Muscle layer of colon (tissue), 2 donors: ENCODE results near the gene TEX22.

Source experiments
- H3K27ac ChIP-seq: one replicate; pipeline ENCODE4 v1.7.0; 2013; ENCODE audit warnings: low read depth, mild to moderate bottlenecking, low read length, moderate library complexity
- H3K27me3 ChIP-seq, 2 donors: one replicate each; pipeline ENCODE4 v1.7.0; 2013; ENCODE audit warnings: low read length in 2 of 2, mild to moderate bottlenecking in 2 of 2; ENCODE audit not compliant: insufficient read depth in 2 of 2, control insufficient read depth in 1 of 2
- H3K36me3 ChIP-seq: one replicate; pipeline ENCODE4 v1.7.0; 2013; ENCODE audit warnings: mild to moderate bottlenecking, low read length; ENCODE audit not compliant: insufficient read depth
- H3K4me1 ChIP-seq: one replicate; pipeline ENCODE4 v1.7.0; 2013; ENCODE audit warnings: mild to moderate bottlenecking, low read length; ENCODE audit not compliant: insufficient read depth
- H3K4me3 ChIP-seq, 2 donors: one replicate each; pipeline ENCODE4 v1.7.0; 2013; ENCODE audit warnings: low read length in 2 of 2, low read depth in 1 of 2, mild to moderate bottlenecking in 1 of 2, moderate library complexity in 1 of 2
- H3K9ac ChIP-seq: one replicate; pipeline ENCODE4 v1.7.0; 2013; ENCODE audit warnings: low read length
- H3K9me3 ChIP-seq: one replicate; pipeline ENCODE4 v1.7.0; 2013; ENCODE audit warnings: mild to moderate bottlenecking, low read length
- donor health status: abdominal sarcoma.
- donor health status: Adenocarcinoma of cecum.

The TEX22 gene

DNA sequence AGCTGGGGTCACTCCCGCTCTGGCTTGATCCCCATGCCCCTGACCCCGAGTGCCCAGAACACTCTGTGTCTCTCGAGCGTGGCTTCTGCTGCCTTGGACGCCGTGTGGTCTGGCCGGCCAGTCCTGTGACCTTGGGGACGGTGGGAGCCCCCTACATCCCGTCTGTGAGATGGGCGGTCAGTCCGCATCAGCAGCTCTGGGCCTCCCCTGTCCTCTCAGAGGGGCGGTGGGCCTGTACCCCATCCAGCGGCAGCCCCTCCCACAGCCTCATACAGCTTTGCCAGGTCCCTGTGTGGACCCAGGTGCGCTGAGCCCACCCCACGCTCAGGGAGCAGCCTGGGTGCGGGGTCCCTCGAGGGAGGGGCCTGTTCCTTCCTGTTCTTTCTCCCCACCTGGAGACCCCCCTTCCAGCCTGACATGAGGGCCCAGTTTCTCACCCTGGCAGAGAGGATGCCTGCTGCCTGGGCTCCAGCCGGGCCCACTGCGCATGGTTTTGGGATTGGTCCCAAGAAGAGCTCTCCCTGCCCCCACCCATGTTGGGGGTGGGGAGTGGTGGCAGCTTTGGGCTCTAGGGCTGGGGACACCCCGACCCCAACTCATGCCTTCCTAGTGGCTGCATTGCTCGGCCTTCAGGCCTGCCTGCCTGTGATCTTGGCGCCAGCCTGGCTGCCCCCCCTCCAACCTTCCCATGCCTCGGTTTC is 22.8 kb downstream of the TEX22 start:
- Histone ChIP-seq H3K9me3 (no peaks in the 10 kb centered on the region), H3K27me3 (no peaks in the 10 kb centered on the region), H3K36me3 (no peaks in the 10 kb centered on the region), H3K4me3 (peak overlapping the region; percentile 67 to 72), H3K4me1 (peaks cover 25% of the 10 kb centered on the region), H3K27ac (peak overlapping the region; percentile 76), H3K9ac (peak overlapping the region; percentile 71)

DNA sequence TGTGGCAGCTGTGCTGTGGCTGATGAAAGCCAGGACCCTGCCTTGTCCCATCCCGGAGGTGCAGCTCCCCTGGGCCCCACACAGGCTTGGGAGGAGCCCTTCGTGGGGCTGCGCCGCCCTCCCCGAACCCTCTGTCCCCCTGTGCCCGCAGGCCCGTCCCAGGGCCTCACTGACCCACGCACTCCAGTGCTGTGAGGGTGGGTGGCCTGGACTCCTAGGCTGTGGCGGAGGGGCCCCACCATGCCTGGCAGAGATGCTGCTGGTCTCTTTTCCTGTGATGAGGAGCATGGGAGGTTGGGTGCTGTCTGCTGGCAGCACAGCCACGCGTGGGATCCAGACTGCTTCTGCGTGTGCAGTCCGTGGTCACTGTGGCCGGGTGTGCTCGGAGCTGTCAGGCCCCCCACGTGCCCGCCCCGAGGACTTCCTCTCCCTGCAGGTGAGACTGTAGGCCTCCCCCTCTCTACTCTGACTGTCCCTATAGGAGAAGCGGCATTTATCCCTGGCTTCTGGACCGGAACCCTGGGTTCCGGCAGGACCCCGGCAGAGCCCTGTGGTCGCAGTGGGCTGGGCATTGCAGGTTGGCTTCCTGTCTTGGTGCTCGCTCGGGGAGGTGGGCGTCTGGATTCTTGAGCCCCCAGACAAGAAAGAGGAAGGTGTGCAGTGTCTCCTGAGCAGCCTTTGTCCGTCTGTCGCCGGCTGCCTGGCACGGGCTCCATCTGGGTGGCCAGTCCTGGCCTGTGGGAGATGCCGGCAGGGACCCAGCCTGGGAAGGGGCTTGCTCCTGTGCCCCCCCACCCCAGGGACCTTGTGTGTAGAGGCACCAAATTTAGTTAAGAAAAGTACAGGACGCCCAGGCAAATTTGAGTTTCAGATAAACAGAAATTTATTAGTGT is 23.6 kb downstream of the TEX22 start:
- H3K36me3 ChIP-seq, result no peaks in the 10 kb centered on the region
- H3K4me3 ChIP-seq, result no peak overlapping the region
- H3K27ac ChIP-seq, result peak overlapping the region; percentile 76
- H3K9me3 ChIP-seq, result no peaks in the 10 kb centered on the region
- H3K9ac ChIP-seq, result no peak overlapping the region
- H3K27me3 ChIP-seq, result no peaks in the 10 kb centered on the region
- peaks cover 25% of the 10 kb centered on the region for H3K4me1 ChIP-seq

DNA sequence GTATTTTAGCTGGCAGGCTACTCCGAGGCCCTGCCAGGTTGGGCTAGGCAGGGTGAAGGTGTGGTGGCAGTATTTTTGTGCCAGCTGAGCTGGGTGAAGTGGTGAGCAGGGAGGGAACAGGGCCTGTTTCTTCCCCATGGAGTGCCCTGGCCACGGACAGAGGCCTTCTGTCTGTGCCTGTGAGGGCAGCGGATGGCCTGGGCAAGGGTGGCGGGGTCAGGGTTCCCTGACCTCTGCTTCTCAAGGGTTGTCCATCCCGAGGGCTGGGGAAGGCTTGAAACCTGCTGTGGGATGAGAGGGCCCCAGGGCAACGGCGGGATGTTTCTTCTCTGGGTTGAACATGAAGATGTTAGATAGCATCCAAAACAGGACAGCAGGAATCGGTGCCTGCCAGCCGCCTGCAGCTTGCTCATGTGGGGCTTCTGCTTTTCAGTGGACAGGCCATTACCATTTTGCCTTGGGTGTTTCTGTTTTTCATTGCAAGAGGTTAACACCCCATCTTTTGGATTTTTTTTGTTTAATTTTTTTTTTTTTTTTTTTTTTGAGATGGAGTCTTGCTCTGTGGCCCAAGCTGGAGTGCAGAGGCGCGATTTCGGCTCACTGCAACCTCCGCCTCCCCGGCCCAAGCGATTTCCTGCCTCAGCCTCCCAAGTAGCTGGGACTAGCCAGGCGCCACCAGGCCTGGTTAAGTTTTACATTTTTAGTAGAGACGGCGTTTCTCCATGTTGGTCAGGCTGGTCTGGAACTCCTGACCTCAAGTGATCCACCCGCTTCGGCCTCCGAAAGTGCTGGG is 24.6 kb downstream of the TEX22 start:
- Histone ChIP-seq H3K9me3 (no peaks in the 10 kb centered on the region), H3K27ac (no peak overlapping the region), H3K36me3 (no peaks in the 10 kb centered on the region), H3K9ac (no peak overlapping the region), H3K4me3 (no peak overlapping the region), H3K27me3 (no peaks in the 10 kb centered on the region), H3K4me1 (peaks cover 25% of the 10 kb centered on the region)

DNA sequence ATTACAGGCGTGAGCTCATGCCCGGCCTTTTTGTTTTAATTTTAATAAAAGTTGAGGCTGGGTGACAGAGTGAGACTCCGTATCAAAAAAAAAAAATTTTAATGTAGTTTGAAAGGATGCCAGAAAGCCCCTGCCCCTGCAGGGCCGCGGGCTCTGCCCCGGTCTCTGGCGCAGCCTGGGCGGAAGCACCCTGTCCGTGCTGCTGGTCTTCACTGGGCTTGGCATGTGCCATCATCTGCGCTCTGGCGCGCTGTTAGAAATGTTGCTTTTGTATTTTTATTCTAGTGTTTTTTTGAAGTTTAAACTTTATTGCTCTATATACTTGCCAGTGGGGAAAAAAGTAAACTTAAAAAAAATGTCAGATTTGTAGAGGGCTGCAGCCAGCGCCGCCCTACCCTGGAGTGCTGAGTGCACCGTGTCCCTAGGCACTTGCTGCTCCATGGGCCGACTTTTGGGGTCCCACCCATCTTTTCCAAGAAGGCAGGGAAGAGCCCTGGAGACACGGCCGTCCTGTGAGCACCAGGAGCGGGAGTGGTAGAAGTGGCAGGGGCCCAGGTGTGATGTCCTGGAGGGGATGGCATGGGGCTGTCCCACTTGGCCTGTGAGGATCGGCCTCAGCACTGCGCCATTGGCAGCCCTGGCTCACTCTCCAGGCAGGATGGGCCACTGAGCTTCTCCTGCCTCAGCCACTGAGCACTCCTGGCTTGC is 25.3 kb downstream of the TEX22 start:
- Histone ChIP-seq H3K4me3 (no peak overlapping the region), H3K36me3 (no peaks in the 10 kb centered on the region), H3K4me1 (peaks cover 21% of the 10 kb centered on the region), H3K9ac (no peak overlapping the region), H3K9me3 (no peaks in the 10 kb centered on the region), H3K27ac (no peak overlapping the region), H3K27me3 (no peaks in the 10 kb centered on the region)

DNA sequence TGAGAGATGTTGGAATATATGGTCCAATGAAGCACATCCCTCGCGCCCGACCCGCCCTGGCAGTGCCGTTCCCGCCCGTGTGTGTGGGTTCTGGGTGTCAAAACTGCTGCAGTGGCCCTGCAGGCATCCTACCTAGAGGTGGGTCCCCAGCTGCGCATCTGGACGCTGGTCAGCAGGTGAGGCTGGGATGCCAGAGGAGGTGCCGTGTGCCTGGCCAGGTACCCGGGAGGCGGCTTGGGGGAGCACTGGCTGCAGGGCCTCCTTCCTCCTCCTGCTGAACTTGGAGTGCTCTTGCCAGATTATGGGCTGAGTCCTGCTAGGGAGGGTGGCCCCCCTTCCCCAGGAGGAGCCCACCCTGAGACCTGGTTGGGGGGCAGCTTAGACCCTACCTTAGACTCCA is 26.5 kb downstream of the TEX22 start:
- Histone ChIP-seq H3K36me3 (no peaks in the 10 kb centered on the region), H3K4me3 (no peak overlapping the region), H3K9ac (no peak overlapping the region), H3K9me3 (no peaks in the 10 kb centered on the region), H3K27ac (no peak overlapping the region), H3K27me3 (no peaks in the 10 kb centered on the region), H3K4me1 (peaks cover 14% of the 10 kb centered on the region)

DNA sequence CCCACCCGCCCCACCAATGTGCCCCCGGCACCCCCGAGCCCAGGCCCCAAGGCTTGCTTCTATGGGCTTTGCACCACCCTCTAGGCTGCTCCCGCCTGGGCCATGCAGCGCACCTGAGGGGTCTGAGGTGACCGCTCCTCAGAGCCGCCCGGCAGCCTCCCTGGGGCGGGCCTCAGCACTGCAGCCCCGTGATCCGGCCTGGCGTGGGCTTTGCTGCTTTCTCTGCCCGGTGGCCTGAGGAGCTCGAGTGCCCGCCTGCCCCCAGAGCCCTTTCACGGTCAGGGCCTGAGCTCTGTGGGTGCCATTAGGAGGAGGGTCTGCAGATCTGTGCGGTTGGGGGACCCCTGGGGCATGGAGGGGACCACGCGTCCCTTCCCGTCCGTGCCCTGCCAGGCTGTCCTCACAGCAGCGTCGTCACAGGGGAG is 27.5 kb downstream of the TEX22 start:
- H3K9ac ChIP-seq, result no peak overlapping the region
- peaks cover 11% of the 10 kb centered on the region for H3K4me1 ChIP-seq
- H3K27me3 ChIP-seq, result no peaks in the 10 kb centered on the region
- H3K4me3 ChIP-seq, result no peak overlapping the region
- no peak overlapping the region for H3K27ac ChIP-seq
- no peaks in the 10 kb centered on the region for H3K36me3 ChIP-seq
- no peaks in the 10 kb centered on the region for H3K9me3 ChIP-seq

DNA sequence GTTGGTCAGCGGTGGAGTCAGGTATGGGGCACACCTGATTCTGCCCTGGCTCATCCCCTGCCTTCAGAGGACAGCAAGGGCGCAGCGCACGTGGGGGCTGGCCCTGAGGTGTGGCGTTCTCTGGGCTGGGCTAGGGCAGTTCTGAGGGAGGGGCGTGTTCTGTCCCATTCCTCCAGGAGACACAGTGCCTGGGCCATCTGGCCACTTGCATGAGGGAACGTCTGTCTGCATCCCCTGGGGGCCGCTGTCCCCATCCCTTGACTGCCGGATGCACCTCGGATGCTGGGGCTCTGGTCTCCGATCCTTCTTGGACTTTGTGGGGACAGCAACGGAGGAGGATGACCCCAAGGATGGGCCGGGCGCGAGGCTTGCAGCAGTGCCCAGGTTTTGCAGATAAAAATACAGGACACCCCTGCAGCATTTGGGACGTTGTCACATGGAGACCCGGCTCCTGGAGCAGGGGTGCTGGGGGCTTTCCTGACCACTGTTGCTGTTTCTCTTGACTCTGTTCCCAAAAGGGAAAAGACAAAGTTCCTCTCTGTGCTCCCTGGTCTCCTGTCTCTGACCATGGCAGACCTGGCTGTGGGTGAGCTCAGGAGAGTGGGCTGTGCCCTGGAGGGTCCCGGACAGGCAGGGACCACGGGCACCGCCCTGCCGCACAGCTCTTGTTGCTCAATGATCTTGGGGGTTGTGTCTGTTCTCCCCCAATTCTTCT is 28.2 kb downstream of the TEX22 start:
- H3K9me3 ChIP-seq, result no peaks in the 10 kb centered on the region
- peaks cover 3% of the 10 kb centered on the region for H3K4me1 ChIP-seq

DNA sequence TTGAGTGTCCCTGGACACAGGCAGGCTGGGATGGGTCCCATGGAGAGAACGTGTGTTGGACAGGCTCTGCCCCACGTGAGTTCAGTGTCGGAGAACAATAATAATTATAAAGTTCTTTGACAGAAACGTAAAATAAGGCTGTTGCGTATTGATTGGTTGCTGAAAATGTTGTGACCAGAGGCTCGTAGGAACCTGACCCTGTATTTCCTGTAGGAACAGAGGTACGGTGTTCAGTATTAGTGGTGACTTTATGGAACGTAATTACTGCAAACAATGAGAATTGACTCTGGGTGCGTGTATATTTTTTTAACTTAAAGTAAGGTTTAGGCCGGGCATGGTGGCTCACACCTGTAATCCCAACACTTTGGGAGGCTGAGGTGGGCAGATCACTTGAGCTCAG is 29.1 kb downstream of the TEX22 start:
- Histone ChIP-seq H3K9ac (no peak overlapping the region), H3K9me3 (no peaks in the 10 kb centered on the region), H3K36me3 (no peaks in the 10 kb centered on the region), H3K4me1 (no peaks in the 10 kb centered on the region), H3K27me3 (no peaks in the 10 kb centered on the region), H3K4me3 (no peak overlapping the region), H3K27ac (no peak overlapping the region)

More for the DNA sequence above, 28.2 kb downstream of the TEX22 start:
- H3K4me3 ChIP-seq, result no peak overlapping the region
- H3K27ac ChIP-seq, result no peak overlapping the region
- H3K27me3 ChIP-seq, result no peaks in the 10 kb centered on the region
- no peaks in the 10 kb centered on the region for H3K36me3 ChIP-seq
- H3K9ac ChIP-seq, result no peak overlapping the region

DNA sequence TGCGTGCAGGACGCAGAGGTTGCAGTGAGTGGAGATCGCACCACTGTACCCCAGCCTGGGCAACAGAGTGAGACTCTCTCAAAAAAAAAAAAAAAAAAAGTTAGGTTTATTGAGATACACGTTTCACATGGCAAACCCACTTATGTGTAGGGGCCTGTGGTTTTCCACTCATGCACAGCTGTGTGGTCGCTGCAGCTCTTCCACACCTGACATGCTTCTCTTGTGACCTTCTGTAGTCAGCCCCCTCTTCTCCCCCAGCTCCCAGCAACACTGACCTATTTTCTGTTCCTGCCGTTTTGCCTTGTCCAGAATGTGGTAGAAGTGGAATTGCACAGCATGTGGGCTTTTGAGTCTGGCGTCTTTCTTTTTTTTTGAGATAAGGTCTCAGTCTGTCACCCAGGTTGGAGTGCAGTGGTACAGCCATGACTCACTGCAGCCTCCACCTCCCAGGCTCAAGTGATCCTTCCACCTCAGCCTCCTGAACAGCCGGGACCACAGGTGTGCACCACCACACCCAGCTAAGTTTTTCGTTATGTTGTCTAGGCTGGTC is 29.7 kb downstream of the TEX22 start:
- H3K9ac ChIP-seq, result no peak overlapping the region
- H3K27me3 ChIP-seq, result no peaks in the 10 kb centered on the region
- no peaks in the 10 kb centered on the region for H3K36me3 ChIP-seq
- no peak overlapping the region for H3K27ac ChIP-seq
- H3K4me1 ChIP-seq, result no peaks in the 10 kb centered on the region
- H3K9me3 ChIP-seq, result no peaks in the 10 kb centered on the region
- H3K4me3 ChIP-seq, result no peak overlapping the region

DNA sequence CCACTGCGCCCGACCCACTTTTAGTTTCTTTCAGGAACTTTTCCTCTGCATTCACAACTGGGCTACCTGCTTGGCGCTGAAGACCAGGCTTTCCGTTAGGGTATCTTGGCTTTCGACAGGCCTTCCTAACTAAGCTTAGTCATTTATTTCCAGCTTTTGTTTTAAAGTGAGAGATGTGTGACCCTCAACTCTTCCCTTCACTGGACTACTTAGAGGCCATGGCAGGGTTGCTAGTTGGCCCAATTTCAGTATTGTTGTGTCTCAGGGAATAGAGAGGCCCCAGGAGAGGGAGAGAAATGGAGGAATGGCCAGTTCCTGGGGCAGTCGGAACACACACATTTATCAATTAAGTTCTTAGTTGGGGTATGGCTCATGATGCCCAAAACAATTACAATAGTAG is 31.7 kb downstream of the TEX22 start:
- Histone ChIP-seq H3K4me3 (no peak overlapping the region), H3K9me3 (no peaks in the 10 kb centered on the region), H3K36me3 (no peaks in the 10 kb centered on the region), H3K9ac (no peak overlapping the region), H3K27ac (no peak overlapping the region), H3K27me3 (no peaks in the 10 kb centered on the region), H3K4me1 (no peaks in the 10 kb centered on the region)
